Endothelial cell of umbilical vein (primary cell): ENCODE data around the gene TPP1. TPM values are rescaled to one million over a fixed set of nuclear protein-coding genes. Genes with fewer than 3 reads are reported as not detected.

Experiments used
- BruUV-seq: library from RNA; stranded (reverse); fragments of 400-500 nt; replicated peaks from 2 replicates; lab custom pipeline; 2021; lab: Mats Ljungman, UMichigan
- CTCF ChIA-PET: fragments of 300-600, 350-600 bp; sonication (Branson Sonifier 250); formaldehyde crosslinking; loops from one replicate; lab custom pipeline; 2021; ENCODE audit warnings: antibody characterized with exemption, inconsistent platforms; lab: Charles Lee
- POLR2A ChIA-PET: fragments of 300-600, 350-600 bp; sonication (Branson Sonifier 250); formaldehyde crosslinking; loops from one replicate; lab custom pipeline; 2021; ENCODE audit warnings: antibody characterized with exemption, inconsistent platforms; lab: Charles Lee
- DNase-seq: peaks from one replicate; pipeline ENCODE4 v3.0.0-alpha.2; 2011; ENCODE audit warnings: low read depth, low spot score
- FAIRE-seq: peaks from 2 replicates; lab custom pipeline; 2011; peaks lifted over from hg19 to GRCh38; lab: Jason Lieb, UNC
- H2AFZ ChIP-seq: 2 replicates; pipeline ENCODE4 v1.6.0; 2012; ENCODE audit warnings: low read depth, low read length, control low read depth, inconsistent platforms
- H3K27ac ChIP-seq: 2 replicates; pipeline ENCODE4 v1.5.1; 2011; ENCODE audit warnings: low read depth, mild to moderate bottlenecking, control low read depth, low read length, moderate library complexity; ENCODE audit not compliant: insufficient read depth
- H3K27me3 ChIP-seq, 2 experiments: 2 replicates each; pipeline versions ENCODE4 v1.6.0 to v1.6.1; 2011; ENCODE audit warnings: low read length in 2 of 2, mixed read lengths in 1 of 2; ENCODE audit not compliant: control insufficient read depth in 2 of 2, insufficient read depth in 2 of 2
- H3K36me3 ChIP-seq, 2 experiments: 2 replicates in 1 of 2; 3 replicates in 1 of 2; pipeline ENCODE4 v1.5.1; 2011; ENCODE audit warnings: low read length in 2 of 2, mild to moderate bottlenecking in 1 of 2, moderate library complexity in 1 of 2; ENCODE audit not compliant: control insufficient read depth in 2 of 2, insufficient read depth in 2 of 2; ENCODE audit errors: extremely low read depth in 1 of 2
- H3K4me1 ChIP-seq: 3 replicates; pipeline ENCODE4 v1.5.1; 2011; ENCODE audit warnings: mild to moderate bottlenecking, low read length; ENCODE audit not compliant: control insufficient read depth, insufficient read depth; ENCODE audit errors: extremely low read depth
- H3K4me2 ChIP-seq: 2 replicates; pipeline ENCODE4 v1.6.1; 2011; ENCODE audit warnings: low read length, control low read depth, mixed read lengths; ENCODE audit not compliant: insufficient read depth
- H3K4me3 ChIP-seq, 3 experiments: fragments of 200-600 bp in 1 of 3; sonication (generic), shearing (Covaris generic) in 1 of 3; replicated peaks in 1 of 3; 2 replicates each; pipeline ENCODE4 v1.5.1; 2011 to 2016; ENCODE audit warnings: control low read depth in 3 of 3, low read length in 3 of 3, mild to moderate bottlenecking in 2 of 3, inconsistent platforms in 1 of 3, low read depth in 1 of 3, moderate library complexity in 1 of 3; ENCODE audit not compliant: insufficient read depth in 1 of 3
- H3K79me2 ChIP-seq: 2 replicates; pipeline ENCODE4 v1.6.0; 2012; ENCODE audit warnings: low read length, inconsistent platforms; ENCODE audit not compliant: control insufficient read depth, insufficient read depth
- H3K9ac ChIP-seq: replicated peaks from 2 replicates; pipeline ENCODE3; 2011; ENCODE audit warnings: low read length, control low read depth; ENCODE audit not compliant: insufficient read depth; ENCODE audit errors: extremely low read depth
- H3K9me1 ChIP-seq: replicated peaks from 3 replicates; pipeline ENCODE4 v1.6.0; 2011; ENCODE audit warnings: mild to moderate bottlenecking, low read length; ENCODE audit not compliant: control insufficient read depth, insufficient read depth; ENCODE audit errors: extremely low read depth
- H3K9me3 ChIP-seq: replicated peaks from 2 replicates; pipeline ENCODE4 v1.5.1; 2012; ENCODE audit warnings: low read length, inconsistent platforms; ENCODE audit not compliant: control insufficient read depth, insufficient read depth
- H4K20me1 ChIP-seq: replicated peaks from 2 replicates; pipeline ENCODE3; 2011; ENCODE audit warnings: mild to moderate bottlenecking, low read length; ENCODE audit not compliant: control insufficient read depth, insufficient read depth; ENCODE audit errors: extremely low read depth
- CTCF ChIP-seq, 2 donors: IDR thresholded peaks; 1 replicate in 1 of 2; 2 replicates in 1 of 2; pipeline ENCODE4 v1.5.1; 2011; ENCODE audit warnings: low read length in 2 of 2, mild to moderate bottlenecking in 2 of 2, moderate library complexity in 2 of 2, control low read depth in 1 of 2, inconsistent platforms in 1 of 2, low read depth in 1 of 2; ENCODE audit not compliant: insufficient read depth in 1 of 2; ENCODE audit errors: extremely low read depth in 1 of 2
- EZH2 ChIP-seq: IDR thresholded peaks from 2 replicates; pipeline ENCODE4 v1.6.1; 2012; ENCODE audit warnings: borderline replicate concordance, low read depth, mild to moderate bottlenecking, moderate library complexity, low read length, inconsistent platforms; ENCODE audit not compliant: severe bottlenecking
- FOS ChIP-seq: IDR thresholded peaks from 2 replicates; pipeline ENCODE4 v1.6.1; 2011; ENCODE audit warnings: mild to moderate bottlenecking, low read length, moderate library complexity, borderline replicate concordance; ENCODE audit not compliant: insufficient read depth
- GATA2 ChIP-seq: IDR thresholded peaks from 2 replicates; pipeline ENCODE4 v1.7.0; 2011; ENCODE audit warnings: low read depth, mild to moderate bottlenecking, moderate library complexity, mixed read lengths, low read length; ENCODE audit not compliant: insufficient read length, insufficient read depth
- JUN ChIP-seq: IDR thresholded peaks from 2 replicates; pipeline ENCODE4 v1.6.1; 2011; ENCODE audit warnings: borderline replicate concordance, low read depth; ENCODE audit not compliant: insufficient read length, insufficient read depth
- MAX ChIP-seq: IDR thresholded peaks from 2 replicates; pipeline ENCODE4 v1.6.1; 2011; ENCODE audit not compliant: insufficient read depth, insufficient read length
- MYC ChIP-seq: IDR thresholded peaks from one replicate; pipeline ENCODE4 v1.6.1; 2011; ENCODE audit warnings: mild to moderate bottlenecking, low read depth, low read length
- POLR2A ChIP-seq: IDR thresholded peaks from 2 replicates; pipeline ENCODE4 v1.6.1; 2012; ENCODE audit warnings: low read depth, mild to moderate bottlenecking, control low read depth, low read length
- POLR2AphosphoS5 ChIP-seq: IDR thresholded peaks from 2 replicates; pipeline ENCODE4 v1.6.1; 2012; ENCODE audit warnings: low read depth, mild to moderate bottlenecking, control low read depth, low read length, moderate library complexity; ENCODE audit not compliant: insufficient read depth
- dilution Hi-C: fragments of 300-500 bp; cut with MboI; formaldehyde crosslinking; loops from one replicate; pipeline ENCODE4 v1.15.0; 2019; ENCODE audit warnings: low sequenced_read_pairs; ENCODE audit not compliant: extremely low pct_ligation_motif_present
- intact Hi-C: fragments of 100-400 bp; cut with micrococcal nuclease; formaldehyde crosslinking; loops from one replicate; pipeline ENCODE4 v1.10.0; 2022
- polyA plus RNA-seq, 4 experiments: library from polyadenylated mRNA; depleted of rRNA in 3 of 4; stranded (reverse) in 3 of 4; unstranded in 1 of 4; fragments of >200 nt; gene quantifications; 2 replicates each; pipeline versions ENCODE4 v1.2.1 to v1.2.3, GENCODE V29; 2011 to 2012; ENCODE audit warnings: missing spikeins in 1 of 4
- total RNA-seq: library from RNA; stranded (reverse); gene quantifications from 2 replicates; pipeline ENCODE4 v1.2.3, GENCODE V29; 2021

The TPP1 gene
- total and polyA plus RNA-seq, 2 donors (not counting 3 experiments of a cell fraction or from before 2014, with no cell fraction given) = 124 to 224 TPM

GRCh38 chr11:6622261-6623171 lies 3.3 kb upstream of the TPP1 start:
- no peak for DNase-seq
- POLR2A ChIA-PET = no interaction called here

GRCh38 chr11:6621711-6622211 lies 2.5 kb upstream of the TPP1 start:
- H3K9ac ChIP-seq = no peak overlapping the region
- dilution Hi-C loops (no loop called here), intact Hi-C loops (no loop called here)
- H3K79me2 ChIP-seq = peaks cover 7% of the 10 kb centered on the region
- no peak for FAIRE-seq
- no peaks in the 10 kb centered on the region for H3K9me3 ChIP-seq
- TF ChIP-seq JUN = no peak
- TF ChIP-seq FOS = no peak
- TF ChIP-seq EZH2 = no peak
- TF ChIP-seq MAX = no peak
- no peak for TF ChIP-seq GATA2
- TF ChIP-seq POLR2AphosphoS5 = no peak
- no peak for TF ChIP-seq CTCF (IDR thresholded peaks at IDR 0.05; ENCODE audit: extremely low read depth in 1 of 2, insufficient read depth in 1 of 2, low read depth in 1 of 2, low read length in 2 of 2)
- TF ChIP-seq MYC = no peak
- no peak for TF ChIP-seq POLR2A
- BruUV-seq = no TSS peak
- H3K27me3 ChIP-seq = no peaks in the 10 kb centered on the region
- H3K4me3 ChIP-seq = no peak overlapping the region
- no peak overlapping the region for H3K4me2 ChIP-seq
- no peak overlapping the region for H3K27ac ChIP-seq
- H2AFZ ChIP-seq = no peak overlapping the region
- no peaks in the 10 kb centered on the region for H4K20me1 ChIP-seq
- H3K9me1 ChIP-seq = no peaks in the 10 kb centered on the region
- H3K4me1 ChIP-seq = peaks cover 25% of the 10 kb centered on the region
- ChIA-PET POLR2A (interaction anchor here (1.4 kb wide), 1 partner anchor 14 kb away, joined by 4 read pairs; no protein-coding TSS in a partner anchor), CTCF (interaction anchor here (1.2 to 7.6 kb wide), 8 partner anchors 13 to 243 kb away, joined by 5 to 79 read pairs (median 6); partner anchors contain the start of gene MRPL17)
- peaks cover 3 to 32% of the 10 kb centered on the region in 2 experiments for H3K36me3 ChIP-seq
- no peak for DNase-seq

More at GRCh38 chr11:6622261-6623171, 3.3 kb upstream of the TPP1 start:
- H3K4me1 ChIP-seq = peaks cover 17% of the 10 kb centered on the region
- BruUV-seq = no TSS peak
- CTCF ChIA-PET = interaction anchor here (1.2 to 7.6 kb wide), 10 partner anchors 12 to 243 kb away, joined by 4 to 79 read pairs (median 6); partner anchors contain the start of gene MRPL17
- TF ChIP-seq POLR2AphosphoS5 = peak; percentile 11
- TF ChIP-seq MYC = no peak
- no peaks in the 10 kb centered on the region for H3K9me3 ChIP-seq
- H3K36me3 ChIP-seq = peaks cover 3 to 38% of the 10 kb centered on the region in 2 experiments
- H4K20me1 ChIP-seq = no peaks in the 10 kb centered on the region
- H3K4me2 ChIP-seq = no peak overlapping the region
- no peak overlapping the region for H3K27ac ChIP-seq
- no peak overlapping the region for H2AFZ ChIP-seq
- no peaks in the 10 kb centered on the region for H3K27me3 ChIP-seq
- no peaks in the 10 kb centered on the region for H3K9me1 ChIP-seq
- peak; percentile 28 for FAIRE-seq
- intact Hi-C loops = no loop called here
- dilution Hi-C loops = no loop called here
- no peak overlapping the region for H3K9ac ChIP-seq
- H3K79me2 ChIP-seq = peaks cover 7% of the 10 kb centered on the region
- H3K4me3 ChIP-seq = no peak overlapping the region
